NCI-H187 (cell line): ENCODE data around the gene DLG2.

Experiments used
- DNase-seq, 2 experiments: peaks; one replicate each; lab custom pipeline; 2025; lab: John Stamatoyannopoulos, UW

The DLG2 gene

GRCh38 chr11:84012171-84012826 lies 1614.8 kb downstream of the DLG2 start:
- no peak for DNase-seq

GRCh38 chr11:84003181-84003580 lies 1624.0 kb downstream of the DLG2 start:
- DNase-seq: no peak

DNA sequence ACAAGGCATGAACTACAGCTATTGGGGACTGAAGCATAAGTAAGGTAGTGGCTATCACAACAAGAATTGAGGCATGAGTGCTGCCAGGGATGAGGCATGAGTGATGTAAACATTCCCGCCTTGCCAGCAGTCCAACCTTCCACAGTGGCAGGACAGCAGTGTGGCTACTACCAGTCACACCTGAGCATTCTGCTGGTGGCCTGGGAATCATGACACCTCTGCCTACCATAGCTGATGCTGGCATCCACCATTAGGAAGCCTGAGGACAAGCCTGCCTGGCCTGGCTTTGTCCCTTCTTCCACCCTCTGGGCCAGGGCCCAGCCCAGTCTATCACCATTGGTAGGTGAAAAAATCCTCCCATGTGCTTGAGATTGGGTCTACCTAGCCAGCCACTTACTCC lies 1628.2 kb downstream of the DLG2 start:
- no peak for DNase-seq

- DNase-seq: no peak
Observed at GRCh38 chr11:83990160-83990733, 1636.9 kb downstream of the DLG2 start.

DNA sequence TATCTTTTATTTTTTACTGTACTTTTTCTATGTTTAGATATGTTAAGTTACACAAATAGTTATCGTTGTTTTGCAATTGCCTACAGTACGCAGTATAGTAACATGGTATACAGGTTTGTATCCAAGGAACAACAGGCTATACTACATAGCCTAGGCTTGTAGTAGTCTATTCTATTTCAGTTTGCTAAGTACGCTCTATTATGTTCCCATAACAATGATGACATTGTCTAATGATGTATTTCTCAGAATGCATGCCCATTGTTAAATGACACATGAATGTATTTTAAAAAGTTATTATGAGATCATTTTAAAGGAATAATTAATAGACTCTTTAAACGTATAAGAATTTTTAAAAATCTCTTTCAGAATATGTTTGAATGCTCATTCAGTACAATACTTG lies 1644.3 kb downstream of the DLG2 start:
- DNase-seq: no peak

DNA sequence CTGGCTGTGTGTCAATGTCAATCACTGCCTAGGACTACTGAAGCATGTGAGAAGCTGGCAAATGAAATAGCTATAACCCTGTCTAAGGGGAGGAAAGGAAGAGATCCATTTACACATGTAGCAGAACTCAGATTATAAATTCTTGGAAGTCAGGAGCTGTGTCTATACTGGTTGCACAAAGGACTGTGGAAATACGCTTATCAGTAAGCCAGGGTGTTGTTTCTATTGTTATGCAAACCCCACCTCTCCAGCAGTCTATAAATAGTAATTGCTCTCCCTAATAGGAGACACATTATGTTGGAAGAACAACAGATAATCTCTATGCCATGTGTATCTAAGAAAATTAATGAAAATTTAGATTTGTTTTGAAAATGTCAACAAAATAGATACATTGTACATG lies 1647.6 kb downstream of the DLG2 start:
- no peak for DNase-seq

- no peak for DNase-seq
Observed at GRCh38 chr11:83978942-83979341, 1648.2 kb downstream of the DLG2 start.

GRCh38 chr11:83976086-83976485 lies 1651.1 kb downstream of the DLG2 start:
- DNase-seq: no peak

GRCh38 chr11:83972536-83972935 lies 1654.6 kb downstream of the DLG2 start:
- DNase-seq: no peak

DNA sequence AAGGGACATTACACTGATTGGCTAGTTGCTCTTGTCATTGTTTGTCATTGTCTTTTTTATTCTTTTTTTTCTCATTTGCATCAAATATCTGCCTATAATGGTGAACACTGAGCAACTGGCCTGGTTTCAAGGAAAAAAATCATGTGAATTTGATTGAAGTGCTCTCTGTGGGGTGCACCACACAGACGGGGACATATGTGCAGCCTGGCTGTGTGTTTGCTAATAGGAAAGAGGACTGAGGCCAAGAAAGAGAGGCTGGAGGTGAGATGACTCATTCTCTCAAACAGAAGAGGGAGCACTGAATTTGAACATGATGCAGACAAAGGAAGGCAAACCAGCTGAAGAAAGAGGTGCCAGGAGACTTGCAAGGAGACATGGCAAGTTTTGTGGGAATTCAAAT lies 1656.1 kb downstream of the DLG2 start:
- DNase-seq: no peak

- DNase-seq: no peak
Observed at GRCh38 chr11:83970061-83970671, 1657.0 kb downstream of the DLG2 start.

- DNase-seq: no peak
Observed at GRCh38 chr11:83957038-83957900, 1669.9 kb downstream of the DLG2 start.

DNA sequence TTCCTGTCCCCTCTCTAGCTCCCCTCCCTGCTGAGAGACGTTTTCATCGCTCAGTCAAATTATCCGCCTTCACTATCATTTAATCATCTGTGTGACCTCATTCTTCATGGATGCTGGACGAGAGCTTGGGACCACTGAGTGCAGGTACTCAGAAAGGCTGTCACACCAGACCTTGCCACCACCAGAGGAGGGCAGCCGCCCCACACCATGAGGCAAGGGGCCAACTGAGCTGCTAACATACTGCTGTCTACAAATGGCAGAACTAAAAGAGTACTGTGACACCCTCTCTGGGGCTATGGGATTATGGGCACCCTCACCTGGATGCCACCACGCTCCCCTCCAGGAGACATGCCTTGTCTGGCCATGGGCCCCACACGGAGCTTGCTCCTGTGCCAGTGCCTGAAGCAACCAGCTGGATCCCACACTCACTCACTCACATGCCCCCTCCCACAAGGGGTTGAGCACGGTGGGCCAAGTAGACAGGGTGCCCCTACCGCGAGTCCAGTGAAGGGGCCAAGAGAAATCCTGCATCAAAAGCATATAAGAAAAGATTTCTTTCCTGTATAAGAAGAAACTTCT lies 1670.9 kb downstream of the DLG2 start:
- DNase-seq: no peak

GRCh38 chr11:83954780-83955179 lies 1672.4 kb downstream of the DLG2 start:
- DNase-seq: no peak

DNA sequence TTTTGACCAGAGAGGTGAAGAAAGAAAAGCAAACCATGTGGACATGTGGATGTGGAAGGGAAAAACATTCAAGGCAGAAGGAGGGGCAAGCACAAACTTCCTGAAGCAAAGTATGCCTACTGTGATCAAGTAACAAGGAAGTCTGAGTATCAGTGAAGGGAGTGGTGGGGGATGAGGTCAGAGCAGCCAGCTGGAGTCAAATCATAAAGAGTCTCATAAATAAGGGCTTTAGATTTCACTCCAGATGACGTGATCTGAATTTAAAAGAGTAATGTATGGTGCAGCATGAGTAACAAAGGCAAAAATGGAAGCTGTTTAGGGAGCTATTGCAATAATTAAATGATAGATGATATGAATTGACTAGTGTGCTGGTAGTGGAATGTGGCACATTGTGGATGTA lies 1675.6 kb downstream of the DLG2 start:
- DNase-seq: no peak

DNA sequence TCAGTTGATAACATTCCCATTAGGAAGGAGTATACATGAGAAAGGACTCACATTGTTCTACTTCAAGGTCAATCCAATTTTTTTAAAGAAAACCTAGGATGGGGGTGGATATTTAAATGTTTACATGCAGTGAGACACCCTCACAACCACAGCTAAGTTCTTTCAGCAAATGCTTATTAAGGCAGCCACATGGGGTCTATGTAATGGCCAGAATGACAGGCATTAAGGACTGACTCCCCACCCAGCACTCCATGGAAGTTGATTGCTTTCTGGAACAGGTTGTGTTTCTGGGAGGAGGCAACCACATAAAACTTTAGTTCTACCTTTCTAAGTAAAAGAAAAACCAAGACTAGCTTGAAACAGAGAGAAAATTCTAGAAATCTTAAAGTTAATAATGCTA lies 1678.9 kb downstream of the DLG2 start:
- no peak for DNase-seq

GRCh38 chr11:83945976-83946375 lies 1681.2 kb downstream of the DLG2 start:
- no peak for DNase-seq

DNA sequence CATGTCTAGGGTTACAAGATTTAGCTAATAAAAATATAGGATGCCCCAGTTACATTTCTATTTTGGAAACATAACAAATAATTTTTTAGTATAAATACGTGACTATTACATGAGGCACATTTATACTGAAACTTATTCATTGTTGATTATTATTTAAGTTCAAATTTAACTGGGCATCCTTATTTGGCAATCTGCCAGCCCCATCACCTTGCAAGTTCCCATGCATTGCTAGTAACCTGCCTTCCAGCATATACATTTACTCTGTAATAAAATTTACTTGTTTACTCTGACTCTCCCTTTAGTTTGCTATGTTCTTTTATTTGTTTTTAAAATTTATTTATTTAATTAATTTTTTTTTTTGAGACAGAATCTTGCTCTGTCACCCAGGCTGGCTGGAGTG lies 1686.1 kb downstream of the DLG2 start:
- no peak for DNase-seq

DNA sequence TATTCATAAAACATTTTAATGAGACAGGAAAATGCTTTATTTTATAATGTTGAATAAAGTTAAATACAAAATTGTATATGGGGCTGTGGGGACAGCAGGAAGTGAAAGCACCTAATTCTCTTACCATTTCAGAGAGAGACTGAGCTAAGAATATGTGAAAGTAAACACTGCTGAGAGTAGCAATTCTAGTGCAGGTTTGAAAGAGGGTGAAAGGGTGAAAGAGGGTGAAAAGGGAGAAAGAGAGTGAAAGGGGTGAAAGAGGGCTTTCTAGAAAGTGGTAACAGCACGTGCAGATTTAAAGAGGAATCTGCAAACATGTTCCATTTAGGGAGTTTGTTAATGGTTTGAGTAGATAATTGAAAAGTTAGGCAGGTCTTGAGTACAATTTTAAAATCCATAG lies 1689.0 kb downstream of the DLG2 start:
- no peak for DNase-seq

GRCh38 chr11:83933008-83933407 lies 1694.1 kb downstream of the DLG2 start:
- DNase-seq: no peak

GRCh38 chr11:83927422-83927821 lies 1699.7 kb downstream of the DLG2 start:
- no peak for DNase-seq

- DNase-seq: no peak
Observed at GRCh38 chr11:83924795-83925542, 1702.2 kb downstream of the DLG2 start.
